Upper lobe of left lung (tissue), 4 donors: Measurements from ENCODE around the gene CLK4.

Experiments used
- EP300 ChIP-seq, 4 donors: sonication (generic); formaldehyde crosslinking; IDR thresholded peaks; one replicate each; pipeline ENCODE4 v1.5.1; 2017; ENCODE audit warnings: antibody characterized with exemption in 4 of 4, control low read depth in 2 of 4
- POLR2A ChIP-seq, 4 donors: fragments of 450-650 bp; IDR thresholded peaks; one replicate each; pipeline ENCODE4 v1.5.1; 2016 to 2017; ENCODE audit warnings: antibody characterized with exemption in 4 of 4, mild to moderate bottlenecking in 2 of 4
- TF ChIP-seq, protein P1 (sequence below), 6 experiments: fragments of 450-650 bp in 4 of 6; fragments of 200-600 bp in 2 of 6; sonication (generic) in 2 of 6; IDR thresholded peaks; one replicate each; pipeline ENCODE4 v1.5.1; 2016 to 2019; ENCODE audit warnings: antibody characterized with exemption in 6 of 6

DNA sequence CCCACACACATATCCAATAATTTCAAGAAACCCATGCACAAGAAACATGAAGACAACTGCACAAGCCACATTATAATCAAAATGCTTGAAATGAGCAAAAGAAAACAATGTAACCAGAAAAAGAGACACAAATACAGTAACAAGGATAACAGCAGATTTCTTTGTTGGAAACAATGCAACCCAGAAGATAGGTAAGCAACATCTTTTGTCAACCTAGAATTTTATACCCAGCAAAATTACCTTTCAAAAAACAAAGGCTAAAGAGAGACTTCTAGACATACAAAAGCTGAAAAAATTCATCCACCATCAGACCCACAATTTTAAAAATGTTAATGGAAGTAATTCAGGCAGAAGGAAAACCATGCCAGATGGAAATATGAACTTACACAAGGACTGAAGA is 31.7 kb downstream of the CLK4 start:
- TF ChIP-seq, protein P1, sequence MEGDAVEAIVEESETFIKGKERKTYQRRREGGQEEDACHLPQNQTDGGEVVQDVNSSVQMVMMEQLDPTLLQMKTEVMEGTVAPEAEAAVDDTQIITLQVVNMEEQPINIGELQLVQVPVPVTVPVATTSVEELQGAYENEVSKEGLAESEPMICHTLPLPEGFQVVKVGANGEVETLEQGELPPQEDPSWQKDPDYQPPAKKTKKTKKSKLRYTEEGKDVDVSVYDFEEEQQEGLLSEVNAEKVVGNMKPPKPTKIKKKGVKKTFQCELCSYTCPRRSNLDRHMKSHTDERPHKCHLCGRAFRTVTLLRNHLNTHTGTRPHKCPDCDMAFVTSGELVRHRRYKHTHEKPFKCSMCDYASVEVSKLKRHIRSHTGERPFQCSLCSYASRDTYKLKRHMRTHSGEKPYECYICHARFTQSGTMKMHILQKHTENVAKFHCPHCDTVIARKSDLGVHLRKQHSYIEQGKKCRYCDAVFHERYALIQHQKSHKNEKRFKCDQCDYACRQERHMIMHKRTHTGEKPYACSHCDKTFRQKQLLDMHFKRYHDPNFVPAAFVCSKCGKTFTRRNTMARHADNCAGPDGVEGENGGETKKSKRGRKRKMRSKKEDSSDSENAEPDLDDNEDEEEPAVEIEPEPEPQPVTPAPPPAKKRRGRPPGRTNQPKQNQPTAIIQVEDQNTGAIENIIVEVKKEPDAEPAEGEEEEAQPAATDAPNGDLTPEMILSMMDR (IDR thresholded peaks at IDR 0.05) = no peak
- no peak for TF ChIP-seq EP300 (IDR thresholded peaks at IDR 0.05)
- no peak for TF ChIP-seq POLR2A (IDR thresholded peaks at IDR 0.05)
